ENCODE measurements around the gene IGFL4.

IGFL4 gene

DNA sequence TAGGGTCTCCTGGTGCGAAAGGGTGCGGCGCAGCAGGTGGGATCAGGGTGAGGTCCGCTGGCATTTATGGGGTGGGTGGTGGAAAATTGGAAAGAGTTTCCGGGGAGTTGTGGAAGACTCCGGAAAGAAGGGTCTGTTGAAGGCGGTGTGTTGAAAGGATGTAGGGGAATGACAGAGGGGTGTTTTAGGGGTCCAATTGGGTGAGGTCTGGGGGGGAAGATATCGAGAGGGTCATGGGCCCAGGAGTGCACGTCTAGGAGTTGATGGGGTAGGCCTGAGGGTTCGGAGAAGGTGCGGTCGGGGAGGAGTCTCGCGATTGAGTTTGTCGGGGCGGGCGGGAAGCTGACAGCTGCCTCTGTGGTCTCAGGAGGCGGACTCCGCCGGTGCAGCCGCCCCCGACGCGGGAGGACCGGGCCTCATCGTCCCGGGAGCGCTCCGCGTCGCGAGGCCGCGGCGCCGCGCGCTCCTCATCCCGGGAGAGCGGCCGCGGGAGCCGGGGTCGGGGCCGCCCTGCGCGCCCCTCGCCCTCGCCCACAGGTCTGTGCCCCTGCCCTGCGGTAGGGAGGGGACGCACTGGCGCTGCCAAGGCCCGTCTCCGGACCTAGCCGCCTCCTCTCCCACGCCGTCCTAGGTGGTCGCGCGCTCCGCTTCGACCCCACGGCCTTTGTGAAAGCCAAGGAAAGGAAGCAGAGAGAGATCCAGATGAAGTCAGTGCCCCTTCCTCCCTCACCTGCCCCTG is 24.9 kb downstream of the IGFL4 start:
- no peak for DNase-seq (ENCODE audit: extremely low read depth, low read depth)
- TF ChIP-seq CTCF (IDR thresholded peaks at IDR 0.05; ENCODE audit: low read depth, low read length): no peak

- no peak for DNase-seq (ENCODE audit: extremely low read depth, low read depth)
- TF ChIP-seq CTCF (IDR thresholded peaks at IDR 0.05; ENCODE audit: low read depth, low read length): no peak
These were observed 25.7 kb downstream of the IGFL4 start for GRCh38 chr19:46014941-46015686.

DNA sequence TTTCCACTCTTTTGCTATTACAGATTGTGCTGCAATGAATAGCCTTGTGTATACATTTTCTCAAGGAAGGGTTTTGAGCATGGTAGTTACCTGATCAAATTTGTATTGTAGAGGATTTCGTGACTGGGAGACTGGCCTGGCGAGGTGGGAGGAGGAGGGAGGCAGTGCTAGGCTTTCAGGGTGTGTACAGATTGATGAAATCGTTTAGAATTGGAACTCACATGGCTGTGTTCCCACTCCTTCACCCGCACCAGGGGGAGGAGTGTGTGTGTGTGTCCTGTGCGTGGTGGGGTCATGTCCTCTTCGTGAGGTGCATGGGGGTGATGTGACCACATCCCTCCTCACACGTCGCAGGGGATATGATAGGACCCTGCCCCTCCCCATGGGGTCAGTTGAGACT is 26.3 kb downstream of the IGFL4 start:
- no peak for TF ChIP-seq CTCF (IDR thresholded peaks at IDR 0.05; ENCODE audit: low read depth, low read length)
- no peak for DNase-seq (ENCODE audit: extremely low read depth, low read depth)

DNA sequence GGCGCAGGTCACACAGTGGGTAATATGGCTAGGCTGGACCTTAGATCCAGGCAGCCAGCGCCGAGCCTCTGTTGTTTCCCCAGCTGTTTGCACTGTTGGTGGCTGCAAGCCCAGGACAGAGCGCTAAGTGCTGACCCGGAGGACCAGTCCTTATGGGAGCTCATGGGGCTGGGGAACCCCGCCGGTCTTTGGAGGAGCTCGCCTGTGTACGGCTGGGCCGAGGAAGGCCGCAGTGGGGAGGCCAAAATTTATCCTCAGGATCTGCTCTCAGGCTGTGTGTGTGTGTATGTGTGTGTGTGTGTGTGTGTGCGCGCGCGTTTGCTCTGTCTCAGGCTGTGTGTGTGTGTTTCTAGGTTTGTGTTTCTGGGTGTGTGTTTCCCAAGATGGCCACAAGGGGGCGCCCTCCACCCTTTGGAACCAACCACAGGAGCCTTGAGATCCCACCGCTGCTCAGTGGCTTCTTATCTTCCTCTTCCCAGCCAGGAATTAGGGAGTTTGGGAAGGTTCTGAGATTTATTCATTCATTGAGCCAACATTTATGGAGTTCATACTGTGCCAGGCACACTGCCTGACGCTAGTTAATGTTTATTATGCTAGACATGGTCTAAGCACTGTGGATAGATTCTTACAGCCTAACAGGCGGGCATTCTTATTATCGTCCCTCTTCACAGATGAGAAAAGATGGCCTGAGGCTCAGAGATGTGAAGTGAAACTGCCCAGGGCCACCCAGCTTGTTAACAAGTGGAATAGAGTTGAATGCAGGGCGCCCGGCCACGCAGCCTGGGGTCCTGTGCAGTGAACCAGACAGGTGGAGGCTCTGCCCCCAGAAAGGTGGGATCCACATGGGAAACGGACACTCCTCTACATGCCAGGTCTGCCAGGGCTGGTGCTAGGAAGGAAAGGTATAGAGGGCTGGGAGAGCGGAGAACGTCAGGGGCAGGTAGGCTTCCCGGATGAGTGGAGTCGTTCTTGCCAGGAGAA is 31.0 kb downstream of the IGFL4 start:
- peak; percentile 82 for TF ChIP-seq CTCF (IDR thresholded peaks at IDR 0.05; ENCODE audit: low read depth, low read length)
- DNase-seq (ENCODE audit: extremely low read depth, low read depth): no peak

- no peak for DNase-seq (ENCODE audit: extremely low read depth, low read depth)
- no peak for TF ChIP-seq CTCF (IDR thresholded peaks at IDR 0.05; ENCODE audit: low read depth, low read length)
These were observed 34.4 kb downstream of the IGFL4 start for GRCh38 chr19:46006411-46006810.

DNA sequence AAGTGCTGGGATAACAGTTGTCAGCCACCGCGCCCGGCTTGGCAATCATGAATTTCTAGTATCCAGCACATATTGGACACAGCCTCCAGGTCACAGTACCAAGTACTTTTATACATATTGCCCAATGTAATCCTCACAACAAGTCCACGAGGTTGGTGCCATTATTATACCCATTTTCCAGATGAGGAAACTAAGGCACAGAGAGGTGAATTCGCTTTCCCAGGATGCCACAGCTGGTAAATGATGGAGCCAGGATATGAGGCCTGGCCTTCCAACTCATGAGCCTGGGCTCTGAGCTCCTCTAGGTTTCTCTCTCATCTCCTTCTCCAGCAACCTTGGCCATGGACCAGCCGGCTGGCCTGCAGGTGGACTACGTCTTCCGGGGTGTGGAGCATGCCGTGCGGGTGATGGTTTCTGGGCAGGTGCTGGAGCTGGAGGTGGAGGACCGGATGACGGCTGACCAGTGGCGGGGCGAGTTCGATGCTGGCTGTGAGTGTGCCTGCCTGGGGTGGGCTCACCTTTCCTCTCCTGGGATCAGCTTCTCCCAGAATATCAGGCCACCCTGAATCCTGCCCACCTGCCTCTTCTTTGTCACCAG is 38.0 kb downstream of the IGFL4 start:
- TF ChIP-seq CTCF (IDR thresholded peaks at IDR 0.05; ENCODE audit: low read depth, low read length): no peak
- DNase-seq (ENCODE audit: extremely low read depth, low read depth): no peak

Data from AG09319 (cell line).